HepG2 (cell line): ENCODE results near the gene FEV. TPM values are rescaled to one million over a fixed set of nuclear protein-coding genes. Genes with fewer than 3 reads are reported as not detected.

Experiments used
- ATAC-seq: fragments of 200-7000 bp; cut with Tn5 transposase; 3 replicates; pipeline ENCODE4 v1.9.1; 2020; ENCODE audit warnings: mild to moderate bottlenecking, moderate library complexity
- BruUV-seq: library from RNA; stranded (reverse); fragments of 400-500 nt; replicated peaks from 2 replicates; lab custom pipeline; 2021; lab: Mats Ljungman, UMichigan
- CTCF ChIA-PET: fragments of 300-600 bp; formaldehyde crosslinking; extraction: SDS; loops from one replicate; lab custom pipeline; 2021; ENCODE audit warnings: low total read pairs, inconsistent platforms, low intra/inter-chr PET ratio; lab: Yijun Ruan, JAX
- POLR2A ChIA-PET: fragments of 350-600 bp; sonication (Branson Sonifier 250); formaldehyde crosslinking; loops from one replicate; lab custom pipeline; 2020; ENCODE audit warnings: antibody characterized with exemption, inconsistent platforms; lab: Yijun Ruan, JAX
- DNase-seq: peaks from one replicate; pipeline ENCODE4 v3.0.0-alpha.2; 2015; ENCODE audit warnings: low spot score
- FAIRE-seq: peaks from 3 replicates; lab custom pipeline; 2011; peaks lifted over from hg19 to GRCh38; lab: Jason Lieb, UNC
- H2AFZ ChIP-seq: one replicate; pipeline ENCODE4 v1.6.1; 2011; ENCODE audit warnings: low read length, inconsistent platforms
- H3K27ac ChIP-seq: fragments of 300-600 bp; 3 replicates; pipeline ENCODE4 v1.8.0; 2011; ENCODE audit warnings: mixed run types, mild to moderate bottlenecking, mixed read lengths, low read length, inconsistent platforms; ENCODE audit not compliant: insufficient read depth; ENCODE audit errors: extremely low read length
- H3K27me3 ChIP-seq, 2 experiments: fragments of 200-600 bp in 1 of 2; 2 replicates in 1 of 2; 3 replicates in 1 of 2; pipeline versions ENCODE4 v1.6.0 to v1.8.0; 2011; ENCODE audit warnings: low read length in 2 of 2, mild to moderate bottlenecking in 2 of 2, moderate library complexity in 2 of 2, inconsistent platforms in 1 of 2; ENCODE audit not compliant: insufficient read depth in 2 of 2, control insufficient read depth in 1 of 2
- H3K36me3 ChIP-seq, 2 experiments: fragments of 200-600 bp in 1 of 2; replicated peaks in 1 of 2; 2 replicates in 1 of 2; 3 replicates in 1 of 2; pipeline versions ENCODE4 v1.5.1 to v1.8.0; 2011; ENCODE audit warnings: low read length in 2 of 2, inconsistent platforms in 1 of 2; ENCODE audit not compliant: insufficient read depth in 2 of 2, control insufficient read depth in 1 of 2
- H3K4me1 ChIP-seq: 2 replicates; pipeline ENCODE4 v1.5.1; 2012; ENCODE audit warnings: low read length, inconsistent platforms; ENCODE audit not compliant: insufficient read depth
- H3K4me2 ChIP-seq: 2 replicates; pipeline ENCODE4 v1.6.0; 2011; ENCODE audit warnings: low read depth, low read length, inconsistent platforms
- H3K4me3 ChIP-seq, 3 experiments: fragments of 200-600 bp in 1 of 3; sonication (generic), shearing (Covaris generic) in 1 of 3; replicated peaks in 1 of 3; 2 replicates each; pipeline ENCODE4 v1.5.1; 2011 to 2016; ENCODE audit warnings: low read length in 3 of 3, inconsistent platforms in 2 of 3, low read depth in 2 of 3, mild to moderate bottlenecking in 2 of 3, control low read depth in 1 of 3, mixed read lengths in 1 of 3; ENCODE audit not compliant: insufficient read depth in 1 of 3
- H3K79me2 ChIP-seq: one replicate; pipeline ENCODE4 v1.6.1; 2011; ENCODE audit warnings: low read length, inconsistent platforms; ENCODE audit not compliant: insufficient read depth
- H3K9ac ChIP-seq: 2 replicates; pipeline ENCODE4 v1.6.0; 2011; ENCODE audit warnings: mild to moderate bottlenecking, low read depth, low read length, inconsistent platforms; ENCODE audit not compliant: insufficient read depth
- H3K9me3 ChIP-seq: 2 replicates; pipeline ENCODE4 v1.5.1; 2012; ENCODE audit warnings: mild to moderate bottlenecking, low read length
- H4K20me1 ChIP-seq: 2 replicates; pipeline ENCODE4 v1.6.0; 2011; ENCODE audit warnings: inconsistent platforms, mild to moderate bottlenecking, low read length, moderate library complexity; ENCODE audit not compliant: insufficient read depth
- FOXO4 ChIP-seq: sonication (generic); formaldehyde crosslinking; conservative IDR thresholded peaks from 2 replicates; pipeline ENCODE4 v1.8.1; 2023; ENCODE audit warnings: missing genetic modification reagents
- HNF1B ChIP-seq: sonication (generic); formaldehyde crosslinking; IDR thresholded peaks from 2 replicates; pipeline ENCODE4 v1.5.1; 2020; ENCODE audit warnings: mild to moderate bottlenecking, moderate library complexity, missing genetic modification reagents
- JARID2 ChIP-seq: sonication (generic); formaldehyde crosslinking; IDR thresholded peaks from 2 replicates; pipeline ENCODE4 v1.8.1; 2023; ENCODE audit warnings: missing genetic modification reagents, inconsistent platforms; ENCODE audit not compliant: insufficient replicate concordance
- MATR3 ChIP-seq: sonication (generic); formaldehyde crosslinking; IDR thresholded peaks from 2 replicates; pipeline ENCODE4 v1.4.0; 2020; ENCODE audit warnings: missing genetic modification reagents
- NFAT5 ChIP-seq: sonication (generic); formaldehyde crosslinking; IDR thresholded peaks from 2 replicates; pipeline ENCODE4 v1.4.0; 2020; ENCODE audit warnings: missing genetic modification reagents
- REPIN1 ChIP-seq: sonication (generic); formaldehyde crosslinking; IDR thresholded peaks from 2 replicates; pipeline ENCODE4 v1.8.0; 2022; ENCODE audit warnings: missing genetic modification reagents, low read depth, mild to moderate bottlenecking, borderline replicate concordance
- ZBTB42 ChIP-seq: sonication (generic); formaldehyde crosslinking; IDR thresholded peaks from 2 replicates; pipeline ENCODE4 v1.5.0; 2020; ENCODE audit warnings: mild to moderate bottlenecking, missing genetic modification reagents
- ZNF503 ChIP-seq: sonication (generic); formaldehyde crosslinking; IDR thresholded peaks from 2 replicates; pipeline ENCODE4 v1.4.0; 2020; ENCODE audit warnings: missing genetic modification reagents
- ZNF563 ChIP-seq: sonication (generic); formaldehyde crosslinking; IDR thresholded peaks from 2 replicates; pipeline ENCODE4 v1.8.0; 2022; ENCODE audit warnings: mild to moderate bottlenecking, moderate library complexity, missing genetic modification reagents
- ZNF660 ChIP-seq: sonication (generic); formaldehyde crosslinking; IDR thresholded peaks from 2 replicates; pipeline ENCODE4 v1.5.1; 2020; ENCODE audit warnings: mild to moderate bottlenecking, low read depth, missing genetic modification reagents, borderline replicate concordance
- ZNF772 ChIP-seq: sonication (generic); formaldehyde crosslinking; IDR thresholded peaks from 2 replicates; pipeline ENCODE4 v1.5.0; 2020; ENCODE audit warnings: mild to moderate bottlenecking, missing genetic modification reagents
- WGBS: methylation state at CpG from one replicate; pipeline ENCODE4 v1.1.6; 2017; ENCODE audit warnings: low lambda C conversion rate; 5-methylcytosine and 5-hydroxymethylcytosine counted together
- in situ Hi-C: cut with HindIII; loops from 2 replicates; pipeline ENCODE4 v1.10.0; 2017; ENCODE audit warnings: low pct_unique_long_range_greater_than_20kb; ENCODE audit not compliant: extremely low pct_ligation_motif_present
- intact Hi-C: fragments of 100-400 bp; cut with micrococcal nuclease; formaldehyde crosslinking; loops from one replicate; pipeline ENCODE4 v1.10.0; 2022; ENCODE audit not compliant: unreplicated experiment
- polyA plus RNA-seq, 8 experiments: library from polyadenylated mRNA; depleted of rRNA in 3 of 8; stranded (reverse) in 7 of 8; unstranded in 1 of 8; fragments of >200 nt; fragmentation: Illumina TruSeq in 4 of 8; extraction: Trizol in 4 of 8; gene quantifications; 2 replicates each; pipeline versions ENCODE4 v1.2.1 to v1.2.3, GENCODE V29; 2011 to 2016; ENCODE audit warnings: low read depth in 4 of 8, missing spikeins in 1 of 8, mixed read lengths in 1 of 8; ENCODE audit not compliant: insufficient read depth in 1 of 8
- total RNA-seq, 5 experiments: library from RNA; depleted of rRNA; stranded (reverse); fragments of >200 nt; fragmentation: Illumina TruSeq; extraction: Trizol; gene quantifications; 2 replicates each; pipeline ENCODE4 v1.2.3, GENCODE V29; 2016; ENCODE audit warnings: low read depth in 1 of 5

Gene FEV
- total and polyA plus RNA-seq, 2 of the 13 experiments (the other 11 are each of a cell fraction or from before 2014, with no cell fraction given), result not detected

- TF ChIP-seq ZNF660 (CRISPR knock-in tag) (no peak), ZNF772 (CRISPR knock-in tag) (0 out of 2 replicates have a peak, but pooled peaks have one; percentile 45), MATR3 (CRISPR knock-in tag) (no peak), JARID2 (CRISPR knock-in tag) (no peak)
Observed at GRCh38 chr2:219028996-219029828, 44.2 kb upstream of the FEV start (continued).

GRCh38 chr2:219028141-219028540 lies 43.2 kb upstream of the FEV start:
- H3K9ac ChIP-seq, result no peak overlapping the region
- no peaks in the 10 kb centered on the region for H3K4me1 ChIP-seq
- POLR2A ChIA-PET, result no interaction called here
- H3K36me3 ChIP-seq, result no peaks in the 10 kb centered on the region
- no peak overlapping the region for H3K4me3 ChIP-seq
- H2AFZ ChIP-seq, result no peak overlapping the region
- FAIRE-seq, result no peak
- no peak for DNase-seq
- no peak overlapping the region for H3K27ac ChIP-seq
- peaks cover 17% of the 10 kb centered on the region; the same call in 1 of the 2 replicates for H4K20me1 ChIP-seq
- H3K4me2 ChIP-seq, result no peak overlapping the region
- WGBS, result 38% methylated on average over 5 of the region's 5 CpGs
- peaks cover 25 to 93% of the 10 kb centered on the region in 2 experiments for H3K27me3 ChIP-seq
- in situ Hi-C loops (no loop called here), intact Hi-C loops (loop anchor here (2.0 kb wide), 1 partner anchor 25 kb away; no protein-coding TSS in a partner anchor)
- no peaks in the 10 kb centered on the region for H3K79me2 ChIP-seq
- BruUV-seq, result no TSS peak
- ATAC-seq, result no peak
- no peaks in the 10 kb centered on the region for H3K9me3 ChIP-seq
- CTCF ChIA-PET, result interaction anchor here (1.2 kb wide), 1 partner anchor 127 kb away, joined by 4 read pairs; no protein-coding TSS in a partner anchor
- TF ChIP-seq REPIN1 (CRISPR knock-in tag) (no peak), HNF1B (CRISPR knock-in tag) (no peak), ZNF503 (no peak), ZBTB42 (CRISPR knock-in tag) (no peak), ZNF563 (CRISPR knock-in tag) (no peak), FOXO4 (CRISPR knock-in tag) (no peak), NFAT5 (CRISPR knock-in tag) (no peak)
